EH (cell line): ENCODE results near the gene CD1B.
"Not testable (repeated sequence)": the region's sequence is repeated elsewhere in the genome, so short reads cannot be mapped to it uniquely, and the experiment has no call there.

ENCODE experiments used
- DNase-seq: peaks from one replicate; pipeline ENCODE4 v3.0.0-alpha.2; 2015; ENCODE audit warnings: low read depth

The CD1B gene

GRCh38 chr1:158331481-158332150, at the start of gene CD1B:
Gene CD1B, minus strand, starts transcription at chr1:158331531. Its CDS starts 108 bp downstream, at chr1:158331423.
- DNase-seq = no peak

DNA sequence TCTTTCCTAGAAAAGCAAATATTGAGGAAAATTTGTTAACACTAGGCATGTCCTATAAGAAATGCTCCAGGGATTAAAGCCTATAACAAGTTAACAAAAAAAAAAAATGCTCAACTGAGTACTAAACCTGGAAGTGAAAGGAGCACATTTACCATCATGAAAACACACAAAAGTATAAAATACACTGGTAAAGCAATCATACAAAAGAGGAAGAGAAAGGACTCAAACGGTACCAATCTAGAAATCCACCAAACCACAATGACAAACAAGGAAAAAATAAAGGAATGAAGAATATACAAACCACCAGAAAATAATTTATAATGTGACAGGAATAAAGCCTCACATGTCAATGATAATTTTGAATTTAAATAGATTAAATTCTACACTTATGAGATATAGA, 43.5 kb upstream of the CD1B start:
- DNase-seq = no peak

GRCh38 chr1:158374101-158374500, 42.8 kb upstream of the CD1B start:
- not testable (repeated sequence) for DNase-seq

DNA sequence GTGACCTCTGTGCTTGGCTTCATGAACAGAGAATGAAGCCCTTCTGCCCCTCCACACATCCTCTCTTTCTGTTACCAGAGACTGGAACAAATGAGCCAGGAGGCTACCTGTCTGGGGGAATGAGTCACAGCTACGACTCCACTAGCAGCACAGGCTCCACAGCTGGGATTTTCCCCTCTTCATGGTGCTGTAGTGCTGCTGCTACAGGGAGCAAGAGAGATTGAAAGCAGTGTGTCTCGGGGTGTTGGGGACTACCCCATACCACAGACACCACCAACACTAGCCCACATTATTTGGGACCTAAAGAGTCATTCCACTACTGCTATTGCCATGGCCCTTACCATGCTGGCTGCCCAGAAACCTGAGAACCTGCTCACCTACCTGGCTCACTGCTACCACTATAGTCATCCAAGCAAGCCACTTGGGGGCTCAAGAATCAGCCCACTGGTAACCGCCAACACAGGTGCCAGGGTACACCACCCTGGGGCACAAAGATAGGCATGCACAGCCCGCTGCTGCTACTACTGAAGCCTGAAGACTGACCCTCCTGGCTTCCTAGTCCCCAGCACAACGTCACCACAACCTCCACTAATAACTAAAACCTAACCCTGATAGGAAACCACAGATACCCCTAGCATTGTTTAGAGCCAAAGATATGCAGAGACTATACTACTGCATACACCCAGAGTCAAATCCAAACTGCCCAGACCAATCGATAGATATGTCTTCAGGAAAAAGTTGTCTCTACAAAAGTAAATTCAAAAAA, 40.0 kb upstream of the CD1B start:
- no peak for DNase-seq

DNA sequence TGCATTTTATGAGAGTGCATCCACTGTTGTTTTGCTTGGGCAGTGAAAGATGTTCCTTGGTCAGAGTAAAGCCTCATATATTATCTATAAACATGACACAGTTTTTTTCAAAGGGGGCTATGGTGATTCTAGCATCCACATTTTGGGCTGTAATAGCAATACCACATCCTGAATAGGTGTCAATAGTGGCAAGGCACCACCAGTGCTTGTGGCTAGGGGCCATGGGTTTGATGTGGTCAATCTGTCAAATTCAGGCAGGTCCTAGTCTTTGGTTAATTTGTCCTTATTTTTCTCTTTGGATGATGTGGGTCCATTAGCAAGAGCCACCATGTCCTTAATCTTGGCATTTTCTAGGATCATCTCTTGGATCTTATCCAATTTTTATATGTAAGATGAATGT, 35.5 kb upstream of the CD1B start:
- DNase-seq = no peak

DNA sequence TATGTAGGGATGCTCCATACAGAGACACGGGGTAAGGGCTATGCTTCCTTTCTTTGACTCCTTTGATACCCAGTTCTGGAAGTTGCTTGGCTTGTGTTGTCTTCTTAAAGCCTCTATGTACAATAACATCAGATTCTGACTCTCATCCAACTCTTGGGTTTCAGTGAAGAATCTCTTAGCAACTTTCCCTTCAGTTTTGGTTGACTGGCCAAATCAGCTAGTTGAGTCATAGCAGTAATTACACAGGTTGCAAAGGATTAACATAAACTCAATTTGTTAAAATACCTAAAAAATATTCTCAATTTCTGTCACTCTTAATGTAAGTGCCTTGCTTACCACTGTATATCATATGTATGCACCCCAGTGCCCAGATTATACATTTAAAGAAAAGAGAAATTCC, 31.6 kb upstream of the CD1B start:
- DNase-seq = no peak

GRCh38 chr1:158362482-158362881, 31.2 kb upstream of the CD1B start:
- no peak for DNase-seq

DNA sequence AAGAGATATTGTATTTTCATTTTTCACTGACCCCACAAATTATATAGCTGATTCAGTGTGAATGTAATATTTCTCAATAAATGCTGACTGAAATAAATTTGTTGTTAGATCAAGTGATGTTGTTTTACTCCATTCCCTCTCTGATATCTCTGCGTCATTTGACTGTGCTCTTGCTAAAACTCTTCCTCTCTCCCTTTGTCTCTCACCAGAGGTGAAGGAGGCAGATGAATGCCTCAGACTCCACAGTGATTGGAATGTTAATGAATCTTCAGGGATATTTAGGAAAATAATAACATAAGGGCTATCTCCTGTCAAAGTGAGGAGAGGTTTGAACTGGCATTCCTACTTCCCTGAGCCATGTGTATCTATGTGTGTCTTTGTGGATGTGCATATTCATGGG, 26.1 kb upstream of the CD1B start:
- DNase-seq = no peak

- no peak for DNase-seq
Measured at GRCh38 chr1:158356616-158357015, 25.3 kb upstream of the CD1B start.

DNA sequence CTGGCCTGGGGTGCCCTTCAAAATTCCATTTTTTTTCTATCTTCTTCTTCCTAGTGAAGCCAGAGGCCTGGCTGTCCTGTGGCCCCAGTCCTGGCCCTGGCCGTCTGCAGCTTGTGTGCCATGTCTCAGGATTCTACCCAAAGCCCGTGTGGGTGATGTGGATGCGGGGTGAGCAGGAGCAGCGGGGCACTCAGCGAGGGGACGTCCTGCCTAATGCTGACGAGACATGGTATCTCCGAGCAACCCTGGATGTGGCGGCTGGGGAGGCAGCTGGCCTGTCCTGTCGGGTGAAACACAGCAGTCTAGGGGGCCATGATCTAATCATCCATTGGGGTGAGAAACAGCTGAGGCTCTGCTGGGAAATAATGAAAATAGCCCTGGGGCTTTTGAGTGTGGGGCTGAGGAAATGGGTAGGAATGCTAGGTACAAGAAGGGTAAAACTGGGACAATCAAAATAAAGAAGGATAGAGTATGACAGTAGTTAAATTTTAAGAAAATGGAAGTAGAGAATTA, 24.5 kb upstream of the CD1B start:
- DNase-seq = no peak

- no peak for DNase-seq
Measured at GRCh38 chr1:158354255-158354654, 22.9 kb upstream of the CD1B start.

DNA sequence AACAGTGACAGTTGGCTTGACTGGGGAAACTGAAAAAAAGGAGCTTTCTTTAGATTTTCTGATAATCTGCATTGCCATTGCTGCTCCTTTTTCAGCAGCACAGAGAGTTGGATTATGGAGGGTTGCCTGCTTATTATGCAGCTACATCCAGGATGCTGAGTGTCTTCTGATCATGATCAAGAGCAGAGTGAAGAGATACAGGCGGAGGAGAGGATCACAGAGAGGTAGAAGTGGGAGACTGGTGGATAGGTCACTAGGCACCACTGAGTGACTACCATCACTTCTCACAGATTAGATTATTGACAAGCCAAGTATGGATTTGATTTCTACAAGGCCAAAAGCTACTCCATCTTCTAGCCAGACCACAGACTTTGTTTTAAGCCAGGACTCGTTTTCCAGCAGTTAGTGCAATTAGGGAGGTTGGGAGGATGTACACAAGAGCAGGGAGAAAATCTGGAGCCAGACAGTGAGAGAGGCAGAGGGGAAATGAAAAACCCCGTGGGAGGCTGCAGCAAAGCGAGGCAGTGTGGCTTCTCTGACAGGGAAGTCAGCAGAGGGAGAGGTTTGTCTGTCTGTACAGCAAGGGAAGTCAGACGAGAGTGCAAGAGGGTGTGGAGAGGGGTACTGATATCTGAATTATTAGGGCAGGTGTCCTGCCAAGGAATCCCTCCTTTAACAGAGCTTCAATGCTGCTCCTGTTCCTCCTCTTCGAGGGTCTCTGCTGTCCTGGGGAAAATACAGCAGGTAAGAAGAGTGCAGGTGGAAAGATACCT, 22.2 kb upstream of the CD1B start, which contains the start of gene CD1E:
Gene CD1E, plus strand, starts transcription at position 592 of the 773 bp plus-strand sequence. Its CDS starts 95 bp downstream, at position 687.
- DNase-seq = no peak

DNA sequence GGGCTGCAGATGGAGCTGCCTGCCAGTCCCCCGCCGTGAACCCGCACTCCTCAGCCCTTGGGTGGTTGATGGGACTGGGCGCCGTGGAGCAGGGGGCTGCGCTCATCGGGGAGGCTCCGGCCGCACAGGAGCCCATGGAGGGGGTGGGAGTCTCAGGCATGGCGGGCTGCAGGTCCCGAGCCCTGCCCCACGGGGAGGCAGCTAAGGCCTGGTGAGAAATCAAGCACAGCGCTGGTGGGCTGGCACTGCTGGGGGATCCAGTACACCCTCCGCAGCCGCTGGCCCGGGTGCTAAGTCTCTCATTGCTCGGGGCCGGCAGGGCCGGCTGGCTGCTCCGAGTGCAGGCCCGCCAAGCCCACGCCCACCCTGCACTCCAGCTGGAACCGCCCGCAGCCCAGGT, 17.6 kb upstream of the CD1B start:
- DNase-seq = not testable (repeated sequence)

DNA sequence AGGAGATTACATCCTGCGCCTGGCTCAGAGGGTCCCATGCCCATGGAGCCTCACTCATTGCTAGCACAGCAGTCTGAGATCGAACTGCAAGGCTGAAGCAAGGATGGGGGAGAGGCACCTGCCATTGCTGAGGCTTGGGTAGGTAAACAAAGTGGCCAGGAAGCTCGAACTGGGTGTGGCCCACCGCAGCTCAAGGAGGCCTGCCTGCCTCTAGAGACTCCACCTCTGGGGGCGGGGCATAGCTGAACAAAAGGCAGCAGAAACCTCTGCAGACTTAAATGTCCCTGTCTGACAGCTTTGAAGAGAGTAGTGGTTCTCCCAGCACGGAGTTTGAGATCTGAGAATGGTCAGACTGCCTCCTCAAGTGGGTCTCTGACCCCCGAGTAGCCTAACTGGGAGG, 5.1 kb upstream of the CD1B start:
- not testable (repeated sequence) for DNase-seq

DNA sequence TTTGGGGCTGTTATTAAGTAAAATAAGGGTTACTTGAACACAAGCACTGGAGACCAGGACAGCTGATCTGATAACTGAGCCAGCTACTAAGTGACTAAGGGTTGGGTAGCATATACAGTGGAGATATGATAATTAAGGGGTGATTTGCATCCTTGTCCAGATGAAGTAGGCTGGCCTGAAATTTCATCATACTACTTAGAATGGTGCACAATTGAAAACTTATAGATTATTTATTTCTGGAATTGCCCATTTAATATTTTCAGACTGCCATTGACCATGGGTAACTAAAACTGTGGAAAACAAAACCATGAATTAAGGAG, 3.8 kb upstream of the CD1B start:
- no peak for DNase-seq

DNA sequence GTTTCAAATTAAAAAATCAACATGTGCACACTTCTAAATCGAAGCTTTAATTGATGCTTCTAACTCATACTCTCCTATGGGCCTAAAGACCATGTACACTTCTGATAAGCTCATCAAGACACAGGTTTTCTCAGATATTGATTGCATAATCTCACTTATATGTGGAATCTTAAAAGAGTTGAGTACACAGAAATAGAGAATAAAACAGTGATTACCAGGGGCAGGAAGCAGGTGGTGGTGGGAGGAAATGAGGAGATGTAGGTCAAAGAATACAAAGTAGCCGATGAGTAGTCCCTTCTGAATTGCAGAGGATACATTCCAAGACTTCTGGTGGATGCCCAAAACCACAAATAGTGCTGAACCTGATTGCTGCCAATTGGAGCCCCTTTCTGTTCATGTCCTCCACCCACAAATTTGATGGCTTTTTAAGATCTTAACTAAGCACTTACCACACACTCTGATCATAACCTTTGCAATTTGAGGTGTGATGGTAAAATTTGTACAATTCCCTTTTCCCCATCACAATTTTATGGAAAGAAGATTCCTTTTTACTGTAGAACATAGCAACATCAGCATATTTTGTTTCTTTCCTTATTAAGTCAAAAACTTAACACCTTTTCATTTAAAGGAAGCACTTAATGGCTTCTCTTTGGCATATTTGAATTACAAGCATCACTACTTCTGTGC, 3.3 kb upstream of the CD1B start:
- DNase-seq = no peak

DNA sequence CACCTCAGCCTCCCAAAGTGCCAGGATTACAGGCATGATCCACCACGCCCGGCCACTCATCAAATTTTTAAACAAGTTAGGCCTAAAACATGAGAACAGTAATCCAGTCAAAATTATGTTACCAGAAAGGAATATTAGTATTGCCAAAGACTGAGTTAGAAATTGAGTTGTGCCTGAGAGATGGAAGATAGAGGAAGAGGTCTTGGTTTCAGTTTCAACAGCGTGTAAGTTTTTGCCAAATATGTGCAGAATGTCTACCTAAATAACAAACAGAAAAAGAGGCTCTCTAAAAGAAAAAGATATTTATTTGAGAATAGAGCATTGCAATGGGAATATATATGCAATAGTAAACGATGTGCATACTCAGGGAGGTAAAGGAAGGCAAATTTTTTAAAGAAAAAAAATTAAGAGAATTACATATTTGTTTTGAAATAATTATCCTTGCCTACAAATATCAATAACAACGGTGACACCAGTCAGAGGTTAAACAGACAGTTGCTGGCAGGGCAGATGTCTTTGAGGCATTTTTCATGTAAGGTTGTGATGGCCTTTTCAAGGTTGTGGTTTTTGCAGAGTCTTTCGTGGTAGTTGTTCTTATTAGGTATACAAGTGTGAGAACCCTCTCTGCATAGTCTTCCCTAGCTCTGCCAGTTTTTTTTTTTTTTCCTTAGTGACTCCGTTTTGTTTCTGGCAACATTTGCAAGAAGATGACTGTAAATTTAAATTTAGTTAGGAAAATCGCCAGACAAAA, 2.2 kb upstream of the CD1B start:
- no peak for DNase-seq

DNA sequence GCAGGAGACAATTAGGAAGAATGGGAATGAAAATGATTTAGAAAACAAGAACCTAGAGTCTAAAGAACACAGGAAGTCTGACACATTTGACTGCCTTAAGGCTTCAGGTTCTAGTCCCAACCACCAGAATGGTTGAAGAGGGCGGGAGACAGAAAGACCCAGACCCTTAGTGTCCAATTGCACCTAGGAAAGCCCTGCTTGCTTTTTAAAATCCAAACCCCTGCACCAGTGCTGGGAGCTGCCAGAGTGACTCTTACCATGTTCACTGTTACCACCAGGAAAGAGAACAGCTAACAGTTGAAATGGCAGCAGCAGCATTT, 265 bp downstream of the CD1B start:
- no peak for DNase-seq

- DNase-seq = no peak
Measured at GRCh38 chr1:158330391-158331105, 783 bp downstream of the CD1B start.

GRCh38 chr1:158329733-158330132, 1.6 kb downstream of the CD1B start:
- no peak for DNase-seq

DNA sequence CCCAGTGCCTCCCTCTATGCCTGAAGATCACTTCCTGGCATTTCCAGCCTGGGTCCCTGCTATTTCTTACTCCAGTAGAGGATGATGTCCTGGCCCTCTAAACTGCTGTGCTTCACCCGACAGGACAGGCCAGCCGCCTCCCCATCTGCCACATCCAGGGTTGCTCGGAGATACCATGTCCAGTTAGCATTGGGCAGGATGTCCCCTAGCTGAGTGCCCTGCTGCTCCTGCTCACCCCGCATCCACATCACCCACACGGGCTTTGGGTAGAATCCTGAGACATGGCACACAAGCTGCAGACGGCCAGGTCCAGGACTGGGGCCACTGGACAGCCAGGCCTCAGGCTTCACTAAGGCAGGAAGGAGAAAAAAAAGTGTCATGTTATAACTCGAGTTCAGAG, 2.0 kb downstream of the CD1B start:
- no peak for DNase-seq
